BE2C (cell line): ENCODE data around the gene SETD7.

Source experiments
- DNase-seq: peaks from one replicate; pipeline ENCODE4 v3.0.0-alpha.2; 2020
- H3K27me3 ChIP-seq: fragments of 250-450 bp; sonication (Bioruptor Pico); 2 replicates; pipeline ENCODE4 v1.5.1; 2020; ENCODE audit warnings: mild to moderate bottlenecking
- H3K36me3 ChIP-seq: fragments of 250-450 bp; sonication (Bioruptor Pico); 2 replicates; pipeline ENCODE4 v1.5.1; 2020; ENCODE audit warnings: mild to moderate bottlenecking
- H3K4me1 ChIP-seq: fragments of 250-450 bp; sonication (Bioruptor Pico); 2 replicates; pipeline ENCODE4 v1.5.1; 2020
- H3K4me3 ChIP-seq: 2 replicates; pipeline ENCODE4 v1.5.1; 2011; ENCODE audit warnings: low read depth, low read length
- H3K9me3 ChIP-seq: fragments of 250-450 bp; sonication (Bioruptor Pico); 2 replicates; pipeline ENCODE4 v1.5.1; 2020
- TF ChIP-seq, protein P1 (sequence below): IDR thresholded peaks from 2 replicates; pipeline ENCODE4 v1.5.1; 2012; ENCODE audit warnings: mild to moderate bottlenecking, low read depth, low read length

Gene SETD7

DNA sequence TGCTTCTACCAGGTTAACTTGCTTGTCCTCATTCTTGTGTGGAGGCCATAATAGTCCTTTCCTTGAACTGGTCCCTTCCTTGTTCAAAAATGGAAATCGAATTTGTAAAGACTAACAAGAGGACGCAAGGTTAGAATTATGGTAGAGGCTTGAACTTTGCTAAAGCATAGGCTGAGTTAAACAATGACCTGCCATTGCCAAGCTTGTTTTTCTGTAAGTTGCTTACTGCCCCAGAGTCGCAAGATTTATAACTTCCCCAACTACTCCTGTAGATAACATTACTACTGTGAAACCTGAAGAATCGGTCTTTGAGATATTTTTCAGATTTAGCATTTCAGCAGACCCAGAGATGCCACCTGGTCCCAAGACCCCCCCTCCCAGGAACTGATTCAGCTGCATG, 56.8 kb downstream of the SETD7 start:
- no peak for DNase-seq
- Histone ChIP-seq H3K27me3 (no peaks in the 10 kb centered on the region), H3K4me3 (no peak overlapping the region), H3K36me3 (no peaks in the 10 kb centered on the region), H3K9me3 (no peaks in the 10 kb centered on the region), H3K4me1 (no peaks in the 10 kb centered on the region)
- TF ChIP-seq, protein P1, sequence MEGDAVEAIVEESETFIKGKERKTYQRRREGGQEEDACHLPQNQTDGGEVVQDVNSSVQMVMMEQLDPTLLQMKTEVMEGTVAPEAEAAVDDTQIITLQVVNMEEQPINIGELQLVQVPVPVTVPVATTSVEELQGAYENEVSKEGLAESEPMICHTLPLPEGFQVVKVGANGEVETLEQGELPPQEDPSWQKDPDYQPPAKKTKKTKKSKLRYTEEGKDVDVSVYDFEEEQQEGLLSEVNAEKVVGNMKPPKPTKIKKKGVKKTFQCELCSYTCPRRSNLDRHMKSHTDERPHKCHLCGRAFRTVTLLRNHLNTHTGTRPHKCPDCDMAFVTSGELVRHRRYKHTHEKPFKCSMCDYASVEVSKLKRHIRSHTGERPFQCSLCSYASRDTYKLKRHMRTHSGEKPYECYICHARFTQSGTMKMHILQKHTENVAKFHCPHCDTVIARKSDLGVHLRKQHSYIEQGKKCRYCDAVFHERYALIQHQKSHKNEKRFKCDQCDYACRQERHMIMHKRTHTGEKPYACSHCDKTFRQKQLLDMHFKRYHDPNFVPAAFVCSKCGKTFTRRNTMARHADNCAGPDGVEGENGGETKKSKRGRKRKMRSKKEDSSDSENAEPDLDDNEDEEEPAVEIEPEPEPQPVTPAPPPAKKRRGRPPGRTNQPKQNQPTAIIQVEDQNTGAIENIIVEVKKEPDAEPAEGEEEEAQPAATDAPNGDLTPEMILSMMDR, result no peak

DNA sequence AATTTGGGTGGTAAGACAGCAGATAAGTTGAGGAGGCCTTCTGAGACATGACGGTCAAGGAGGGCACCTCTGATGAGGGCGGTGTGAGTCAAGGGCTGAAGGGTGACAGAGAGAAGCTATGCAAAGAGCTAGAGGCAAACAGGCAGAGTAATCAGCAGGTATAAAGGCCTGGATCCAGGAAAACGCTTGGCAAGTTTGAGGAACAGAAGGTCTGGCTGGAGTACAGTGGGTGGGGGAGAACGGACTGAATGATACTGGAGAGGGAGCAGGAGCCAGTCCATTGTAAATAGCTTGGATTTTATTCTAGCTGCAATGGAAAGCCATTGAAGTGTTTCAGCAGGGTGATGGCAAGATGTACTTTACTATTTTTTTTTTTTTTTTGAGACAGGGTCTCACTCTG, 62.8 kb downstream of the SETD7 start:
- TF ChIP-seq, protein P1, result no peak
- no peaks in the 10 kb centered on the region for H3K27me3 ChIP-seq
- H3K36me3 ChIP-seq, result no peaks in the 10 kb centered on the region
- no peak overlapping the region for H3K4me3 ChIP-seq
- no peaks in the 10 kb centered on the region for H3K9me3 ChIP-seq
- H3K4me1 ChIP-seq, result no peaks in the 10 kb centered on the region
- DNase-seq, result no peak

GRCh38 chr4:139492429-139492828, 63.6 kb downstream of the SETD7 start:
- Histone ChIP-seq H3K9me3 (no peaks in the 10 kb centered on the region), H3K4me1 (no peaks in the 10 kb centered on the region), H3K4me3 (no peak overlapping the region), H3K27me3 (no peaks in the 10 kb centered on the region), H3K36me3 (no peaks in the 10 kb centered on the region)
- no peak for DNase-seq
- TF ChIP-seq, protein P1, result no peak

GRCh38 chr4:139489638-139490037, 66.4 kb downstream of the SETD7 start:
- DNase-seq, result no peak
- Histone ChIP-seq H3K4me3 (no peak overlapping the region), H3K4me1 (no peaks in the 10 kb centered on the region), H3K36me3 (no peaks in the 10 kb centered on the region), H3K9me3 (no peaks in the 10 kb centered on the region), H3K27me3 (no peaks in the 10 kb centered on the region)
- TF ChIP-seq, protein P1, result no peak

- DNase-seq, result no peak
- no peaks in the 10 kb centered on the region for H3K36me3 ChIP-seq
- no peak overlapping the region for H3K4me3 ChIP-seq
- H3K9me3 ChIP-seq, result no peaks in the 10 kb centered on the region
- TF ChIP-seq, protein P1, result no peak
- no peaks in the 10 kb centered on the region for H3K27me3 ChIP-seq
- H3K4me1 ChIP-seq, result no peaks in the 10 kb centered on the region
Measured at GRCh38 chr4:139488442-139488841, 67.6 kb downstream of the SETD7 start.

GRCh38 chr4:139484783-139485311, 71.2 kb downstream of the SETD7 start:
- TF ChIP-seq, protein P1, result no peak
- H3K4me3 ChIP-seq, result no peak overlapping the region
- no peaks in the 10 kb centered on the region for H3K36me3 ChIP-seq
- H3K9me3 ChIP-seq, result no peaks in the 10 kb centered on the region
- H3K4me1 ChIP-seq, result no peaks in the 10 kb centered on the region
- DNase-seq, result no peak
- H3K27me3 ChIP-seq, result no peaks in the 10 kb centered on the region
